Body of pancreas (tissue), 4 donors: ENCODE results near the gene THSD7B.

Experiments used
- CTCF ChIP-seq, 7 experiments: fragments of 450-650 bp in 4 of 7; fragments of 200-600 bp in 3 of 7; sonication (generic) in 3 of 7; IDR thresholded peaks; one replicate each; pipeline ENCODE4 v1.5.1; 2016 to 2019; ENCODE audit warnings: antibody characterized with exemption in 7 of 7
- POLR2A ChIP-seq, 3 donors: fragments of 450-650 bp; IDR thresholded peaks; one replicate each; pipeline ENCODE4 v1.6.1; 2016; ENCODE audit warnings: antibody characterized with exemption in 3 of 3, mild to moderate bottlenecking in 2 of 3

- TF ChIP-seq CTCF (IDR thresholded peaks at IDR 0.05) (no peak), POLR2A (IDR thresholded peaks at IDR 0.05) (no peak)
These were observed 443.1 kb downstream of the THSD7B start for GRCh38 chr2:137208431-137208891.
